ENCODE measurements around the gene ATP1B4.
A peak's percentile ranks its signal among the peaks of the same experiment; 100 is the strongest.
"Not testable (repeated sequence)": the region's sequence is repeated elsewhere in the genome, so short reads cannot be mapped to it uniquely, and the experiment has no call there.

Gene ATP1B4

GRCh38 chrX:120361764-120362305, at the start of gene ATP1B4:
TSS of gene ATP1B4 (plus strand) at chrX:120362089. CDS start at chrX:120362169, 80 bp downstream.
- no peak for DNase-seq (ENCODE audit: low spot score)

GRCh38 chrX:120315776-120316175, 46.1 kb upstream of the ATP1B4 start:
- no peak for DNase-seq (ENCODE audit: low spot score)

GRCh38 chrX:120316587-120317283, 45.2 kb upstream of the ATP1B4 start:
- no peak for DNase-seq (ENCODE audit: low spot score)

- no peak for DNase-seq (ENCODE audit: low spot score)
Measured at GRCh38 chrX:120318411-120318810, 43.5 kb upstream of the ATP1B4 start.

GRCh38 chrX:120321520-120322281, 40.2 kb upstream of the ATP1B4 start:
- DNase-seq (ENCODE audit: low spot score): no peak

GRCh38 chrX:120331116-120331515, 30.8 kb upstream of the ATP1B4 start:
- no peak for DNase-seq (ENCODE audit: low spot score)

- DNase-seq (ENCODE audit: low spot score): no peak
Measured at GRCh38 chrX:120332394-120332793, 29.5 kb upstream of the ATP1B4 start.

- DNase-seq (ENCODE audit: low spot score): no peak
Measured at GRCh38 chrX:120334151-120334550, 27.7 kb upstream of the ATP1B4 start.

- no peak for DNase-seq (ENCODE audit: low spot score)
Measured at GRCh38 chrX:120334603-120335002, 27.3 kb upstream of the ATP1B4 start.

- DNase-seq (ENCODE audit: low spot score): no peak
Measured at GRCh38 chrX:120335289-120335688, 26.6 kb upstream of the ATP1B4 start.

GRCh38 chrX:120336899-120337298, 25.0 kb upstream of the ATP1B4 start:
- no peak for DNase-seq (ENCODE audit: low spot score)

- not testable (repeated sequence) for DNase-seq (ENCODE audit: low spot score)
Measured at GRCh38 chrX:120344566-120344965, 17.3 kb upstream of the ATP1B4 start.

GRCh38 chrX:120350450-120351138, 11.3 kb upstream of the ATP1B4 start:
- DNase-seq (ENCODE audit: low spot score): no peak

GRCh38 chrX:120356084-120356483, 5.8 kb upstream of the ATP1B4 start:
- no peak for DNase-seq (ENCODE audit: low spot score)

- no peak for DNase-seq (ENCODE audit: low spot score)
Measured at GRCh38 chrX:120357186-120357585, 4.7 kb upstream of the ATP1B4 start.

- peak; percentile 4 for DNase-seq (ENCODE audit: low spot score)
Measured at GRCh38 chrX:120358737-120359456, 3.0 kb upstream of the ATP1B4 start.

- DNase-seq (ENCODE audit: low spot score): peak; percentile 28
Measured at GRCh38 chrX:120365320-120365719, 3.4 kb downstream of the ATP1B4 start.

GRCh38 chrX:120365968-120366367, 4.1 kb downstream of the ATP1B4 start:
- DNase-seq (ENCODE audit: low spot score): no peak

GRCh38 chrX:120366794-120367193, 4.9 kb downstream of the ATP1B4 start:
- DNase-seq (ENCODE audit: low spot score): no peak

- no peak for DNase-seq (ENCODE audit: low spot score)
Measured at GRCh38 chrX:120367402-120368109, 5.7 kb downstream of the ATP1B4 start.

- no peak for DNase-seq (ENCODE audit: low spot score)
Measured at GRCh38 chrX:120372667-120373370, 10.9 kb downstream of the ATP1B4 start.
